A673 (cell line): Measurements from ENCODE around the gene FAM174B.

Source experiments
- CTCF ChIP-seq: fragments of 300-800, 200-600 bp; sonication (generic); conservative IDR thresholded peaks from 2 replicates; pipeline ENCODE4 v1.5.1; 2017; ENCODE audit warnings: low read depth, mild to moderate bottlenecking, antibody characterized with exemption, low read length, moderate library complexity, mixed read lengths
- EZH2 ChIP-seq: fragments of 200-600 bp; sonication (generic); IDR thresholded peaks from 2 replicates; pipeline ENCODE4 v1.6.1; 2017; ENCODE audit warnings: borderline replicate concordance, low read depth, mild to moderate bottlenecking, mixed read lengths, antibody characterized with exemption, low read length; ENCODE audit not compliant: poor library complexity, severe bottlenecking

GRCh38 chr15:92629975-92630626 is 25.5 kb downstream of the FAM174B start:
- TF ChIP-seq CTCF = no peak
- no peak for TF ChIP-seq EZH2
